ENCODE results near the gene PDE4C. TPM values are rescaled to one million over a fixed set of nuclear protein-coding genes. Genes with fewer than 3 reads are reported as not detected.

Gene PDE4C
- total RNA-seq, 1 donor = not detected

- no peak overlapping the region for H3K4me3 ChIP-seq (ENCODE audit: low read depth, low read length)
- TF ChIP-seq CTCF (IDR thresholded peaks at IDR 0.05; ENCODE audit: insufficient read depth, low read length) = peak; percentile 59
- DNase-seq (ENCODE audit: low read depth) = no peak
These were observed 3.2 kb upstream of the PDE4C start for GRCh38 chr19:18229474-18229873.

DNA sequence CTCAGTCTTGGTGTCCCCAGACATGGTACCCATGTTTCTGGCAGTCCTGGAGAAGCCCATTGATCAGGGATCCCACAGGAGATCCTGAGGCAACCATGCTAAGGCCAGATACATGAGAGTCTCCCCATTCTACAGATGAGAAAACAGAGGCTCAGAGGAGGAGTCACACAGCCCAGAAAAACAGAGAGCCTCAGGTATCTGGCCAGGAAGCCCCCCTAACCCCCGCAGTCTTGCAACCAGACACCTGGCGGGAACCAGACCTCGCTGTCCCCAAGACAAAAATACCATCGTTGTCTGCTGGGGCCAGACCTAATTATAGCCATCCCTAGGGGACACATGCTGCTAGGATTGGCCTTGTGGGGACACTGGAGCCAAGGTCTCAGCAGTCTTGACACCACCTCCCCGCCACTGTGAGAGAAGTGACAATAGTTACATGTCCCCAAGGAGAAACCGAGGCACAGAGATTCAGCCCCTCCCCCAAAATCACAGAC lies 1.6 kb upstream of the PDE4C start:
- TF ChIP-seq CTCF (IDR thresholded peaks at IDR 0.05; ENCODE audit: insufficient read depth, low read length) = no peak
- no peak for DNase-seq (ENCODE audit: low read depth)
- no peak overlapping the region for H3K4me3 ChIP-seq (ENCODE audit: low read depth, low read length)

- no peak for DNase-seq (ENCODE audit: low read depth)
- no peak for TF ChIP-seq CTCF (IDR thresholded peaks at IDR 0.05; ENCODE audit: insufficient read depth, low read length)
- no peak overlapping the region for H3K4me3 ChIP-seq (ENCODE audit: low read depth, low read length)
These were observed 930 bp upstream of the PDE4C start for GRCh38 chr19:18226956-18227780.

DNA sequence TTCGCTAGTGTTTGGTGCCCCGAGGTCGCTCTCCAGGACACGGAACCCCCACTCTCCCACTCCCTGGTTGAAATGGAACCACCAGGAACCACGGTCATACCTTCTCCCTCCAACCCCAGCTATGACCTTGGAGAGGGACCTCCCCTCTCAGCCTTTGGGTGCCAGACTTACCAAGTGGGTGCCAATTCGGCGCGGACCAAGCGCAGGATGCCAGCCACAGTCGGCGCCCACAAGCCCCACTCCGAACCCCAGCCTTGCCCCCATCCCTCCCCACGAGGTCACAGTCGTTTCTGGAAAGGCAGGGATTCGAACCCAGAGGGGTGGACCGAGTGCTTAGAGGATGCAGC lies 910 bp downstream of the PDE4C start:
- no peak for DNase-seq (ENCODE audit: low read depth)

DNA sequence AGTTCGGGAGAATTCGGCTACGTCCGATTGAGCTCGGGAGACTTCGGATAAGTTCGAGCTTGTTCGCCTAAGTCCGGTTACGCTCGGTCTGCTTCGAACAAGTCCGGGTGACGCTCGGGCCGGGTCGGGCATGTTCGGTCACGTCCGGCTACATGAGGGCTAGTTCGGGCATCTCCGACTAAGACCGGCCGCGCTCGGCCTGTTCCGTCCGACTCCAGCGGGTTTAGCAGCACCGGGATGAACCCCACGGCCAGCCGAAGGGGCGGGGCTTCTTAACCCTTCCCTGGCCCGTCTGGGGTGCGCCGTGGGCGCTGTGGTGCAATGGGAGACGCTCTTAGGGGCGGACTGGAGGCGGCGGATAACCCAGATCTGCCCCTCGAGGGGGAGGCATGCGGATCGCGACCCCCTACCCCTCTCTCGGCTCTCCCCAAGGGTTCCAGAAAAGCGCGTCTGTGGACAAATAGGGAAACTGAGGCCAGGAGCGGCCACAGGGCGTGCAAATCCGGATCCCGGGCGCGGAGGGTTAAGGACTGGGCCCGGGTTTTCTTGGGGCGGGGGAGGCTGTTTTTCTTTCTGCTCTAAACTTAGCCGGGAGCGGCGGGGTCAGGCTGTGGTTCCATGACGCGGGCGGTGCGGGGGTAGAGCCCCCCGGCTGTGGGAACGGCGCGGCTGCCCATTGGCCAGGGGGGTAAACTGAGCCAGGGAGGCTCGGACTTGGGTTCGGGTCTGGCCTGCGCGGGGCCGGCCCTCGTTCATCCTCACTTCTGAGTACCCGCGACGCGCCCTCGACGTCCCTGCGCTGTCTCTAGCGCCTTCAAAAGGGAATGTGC lies 1.5 kb downstream of the PDE4C start:
- TF ChIP-seq CTCF (IDR thresholded peaks at IDR 0.05; ENCODE audit: insufficient read depth, low read length) = no peak
- peak; percentile 99 for DNase-seq (ENCODE audit: low read depth)
- peak overlapping the region; percentile 68 for H3K4me3 ChIP-seq (ENCODE audit: low read depth, low read length)

More for the DNA sequence above, 910 bp downstream of the PDE4C start:
- H3K4me3 ChIP-seq (ENCODE audit: low read depth, low read length) = no peak overlapping the region
- TF ChIP-seq CTCF (IDR thresholded peaks at IDR 0.05; ENCODE audit: insufficient read depth, low read length) = no peak

- no peak for TF ChIP-seq CTCF (IDR thresholded peaks at IDR 0.05; ENCODE audit: insufficient read depth, low read length)
- H3K4me3 ChIP-seq (ENCODE audit: low read depth, low read length) = peak overlapping the region; percentile 68
- no peak for DNase-seq (ENCODE audit: low read depth)
These were observed 2.2 kb downstream of the PDE4C start for GRCh38 chr19:18223860-18224524.

Measured in fibroblast of the aortic adventitia (primary cell).